Activated CD4-positive, alpha-beta T cell treated with anti-CD3 and anti-CD28 coated beads, Interleukin-2, amount 10 ng/mL, durations not matched to agents 7 days and 5 days (primary cell): ENCODE results near the gene HAO2. TPM values are rescaled to one million over a fixed set of nuclear protein-coding genes. Genes with fewer than 3 reads are reported as not detected.

Source experiments
- CTCF ChIA-PET: fragments of 350-600 bp; sonication (Branson Sonifier 250); formaldehyde crosslinking; loops from one replicate; lab custom pipeline; 2021; ENCODE audit warnings: antibody characterized with exemption; lab: Charles Lee
- POLR2A ChIA-PET: fragments of 350-600 bp; sonication (Branson Sonifier 250); formaldehyde crosslinking; loops from one replicate; lab custom pipeline; 2021; ENCODE audit warnings: antibody characterized with exemption; lab: Charles Lee
- DNase-seq: peaks from one replicate; pipeline ENCODE4 v3.0.0-alpha.2; 2020
- H3K27ac Mint-ChIP-seq: one replicate; pipeline ENCODE4 v1.8.0; 2021; ENCODE audit warnings: mild to moderate bottlenecking, moderate library complexity, mixed read lengths
- H3K27me3 Mint-ChIP-seq: one replicate; pipeline ENCODE4 v1.8.0; 2021; ENCODE audit warnings: mixed read lengths
- H3K36me3 Mint-ChIP-seq: one replicate; pipeline ENCODE4 v1.8.0; 2021; ENCODE audit warnings: low read depth, mixed read lengths
- H3K4me1 Mint-ChIP-seq: one replicate; pipeline ENCODE4 v1.8.0; 2021; ENCODE audit warnings: mixed read lengths
- H3K4me3 Mint-ChIP-seq: one replicate; pipeline ENCODE4 v1.8.0; 2021; ENCODE audit warnings: mild to moderate bottlenecking, moderate library complexity, mixed read lengths
- H3K9me3 Mint-ChIP-seq: one replicate; pipeline ENCODE4 v1.8.0; 2021; ENCODE audit warnings: mixed read lengths
- total RNA-seq, 2 experiments: library from RNA; stranded (reverse); gene quantifications; one replicate each; pipeline ENCODE4 v1.2.3, GENCODE V29; 2021

Gene HAO2
- total RNA-seq, 2 experiments from 2014 or later: not detected

- DNase-seq: no peak
- Mint-ChIP-seq H3K4me1 (no peaks in the 10 kb centered on the region), H3K4me3 (no peak overlapping the region), H3K27ac (no peak overlapping the region), H3K9me3 (no peaks in the 10 kb centered on the region), H3K36me3 (no peaks in the 10 kb centered on the region), H3K27me3 (no peaks in the 10 kb centered on the region)
- POLR2A ChIA-PET: no interaction called here
- CTCF ChIA-PET: no interaction called here
Measured at GRCh38 chr1:119396982-119397381, 28.4 kb downstream of the HAO2 start.

DNA sequence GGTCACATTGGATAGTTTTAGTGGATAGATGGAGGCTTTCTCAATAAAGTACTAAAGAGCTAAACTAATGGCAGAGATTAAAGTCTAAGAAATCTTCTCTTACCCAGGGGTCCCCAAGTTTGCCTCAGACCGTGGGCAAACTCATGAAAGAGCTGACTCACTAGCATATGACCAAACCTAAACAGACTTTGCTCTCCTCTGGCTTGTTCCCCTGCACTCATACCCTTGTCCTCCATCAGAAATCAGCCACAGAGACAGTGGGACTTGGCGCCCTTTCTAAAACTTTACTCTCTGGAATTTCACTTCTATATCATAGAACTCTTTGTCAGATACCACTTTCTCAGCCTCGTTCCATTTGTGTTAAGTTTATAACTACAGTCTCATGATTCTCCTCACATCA is 29.4 kb downstream of the HAO2 start:
- Mint-ChIP-seq H3K27me3 (peaks cover 2% of the 10 kb centered on the region), H3K4me3 (no peak overlapping the region)
- POLR2A ChIA-PET: no interaction called here

GRCh38 chr1:119404736-119405135 is 36.2 kb downstream of the HAO2 start:
- ChIA-PET POLR2A (no interaction called here), CTCF (no interaction called here)
- Mint-ChIP-seq H3K4me3 (no peak overlapping the region), H3K27ac (no peak overlapping the region), H3K9me3 (no peaks in the 10 kb centered on the region), H3K4me1 (no peaks in the 10 kb centered on the region), H3K36me3 (no peaks in the 10 kb centered on the region), H3K27me3 (peaks cover 2% of the 10 kb centered on the region)
- DNase-seq: no peak

More for the DNA sequence above, 29.4 kb downstream of the HAO2 start:
- Mint-ChIP-seq H3K4me1 (no peaks in the 10 kb centered on the region), H3K36me3 (no peaks in the 10 kb centered on the region), H3K9me3 (no peaks in the 10 kb centered on the region), H3K27ac (no peak overlapping the region)
- DNase-seq: no peak
- CTCF ChIA-PET: no interaction called here

- H3K27me3 Mint-ChIP-seq: no peaks in the 10 kb centered on the region
- DNase-seq: no peak
- POLR2A ChIA-PET: no interaction called here
- H3K4me1 Mint-ChIP-seq: no peaks in the 10 kb centered on the region
- no peaks in the 10 kb centered on the region for H3K36me3 Mint-ChIP-seq
- H3K4me3 Mint-ChIP-seq: no peak overlapping the region
- no peaks in the 10 kb centered on the region for H3K9me3 Mint-ChIP-seq
- CTCF ChIA-PET: no interaction called here
- no peak overlapping the region for H3K27ac Mint-ChIP-seq
Measured at GRCh38 chr1:119409731-119410130, 41.1 kb downstream of the HAO2 start.

GRCh38 chr1:119410961-119411360 is 42.4 kb downstream of the HAO2 start:
- no peaks in the 10 kb centered on the region for H3K36me3 Mint-ChIP-seq
- no peak overlapping the region for H3K4me3 Mint-ChIP-seq
- POLR2A ChIA-PET: no interaction called here
- H3K9me3 Mint-ChIP-seq: no peaks in the 10 kb centered on the region
- no peaks in the 10 kb centered on the region for H3K4me1 Mint-ChIP-seq
- H3K27me3 Mint-ChIP-seq: no peaks in the 10 kb centered on the region
- H3K27ac Mint-ChIP-seq: no peak overlapping the region
- CTCF ChIA-PET: no interaction called here
- no peak for DNase-seq

- Mint-ChIP-seq H3K4me1 (no peaks in the 10 kb centered on the region), H3K36me3 (no peaks in the 10 kb centered on the region), H3K9me3 (no peaks in the 10 kb centered on the region), H3K27ac (no peak within 1 kb of the TSS), H3K27me3 (no peaks in the 10 kb centered on the region), H3K4me3 (no peak within 1 kb of the TSS)
- ChIA-PET CTCF (no interaction called here), POLR2A (no interaction called here)
- DNase-seq: no peak
Measured at GRCh38 chr1:119414950-119415349, 46.4 kb downstream of the HAO2 start, which contains the start of gene HSD3B2. Gene HSD3B2 (plus strand): TSS chr1:119415150. CDS start chr1:119415420, 270 bp downstream.

DNA sequence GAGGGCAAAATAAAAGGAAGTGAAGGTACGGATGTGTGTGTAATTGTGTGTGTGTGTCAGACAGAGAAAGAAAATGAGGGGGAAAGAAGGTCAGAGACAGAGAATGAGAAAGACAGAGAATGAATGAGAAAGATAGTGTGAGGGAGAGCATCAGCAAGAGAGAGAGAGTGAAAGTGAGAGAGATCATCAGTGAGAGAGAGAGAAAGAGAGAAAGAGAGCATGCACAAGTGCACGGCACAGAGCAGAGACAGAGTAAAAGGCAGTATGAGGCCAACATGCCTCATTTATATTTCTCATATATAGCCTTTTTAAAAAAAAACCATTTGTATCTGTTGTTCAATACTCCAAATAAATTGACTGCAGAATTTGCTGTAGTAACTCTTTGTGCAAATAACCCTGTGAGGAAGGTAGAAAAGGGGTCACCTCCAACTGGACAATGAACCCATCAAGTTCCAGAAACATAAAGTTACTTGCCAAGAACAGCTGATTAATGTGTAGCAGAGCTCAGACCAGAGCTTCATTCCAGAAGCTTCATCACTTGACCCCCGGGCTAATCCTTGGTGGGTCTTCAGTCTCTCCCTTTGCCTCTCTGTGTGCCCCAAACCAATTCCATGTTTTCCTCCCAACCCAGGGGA is 47.5 kb downstream of the HAO2 start:
- Mint-ChIP-seq H3K27ac (no peak overlapping the region), H3K27me3 (no peaks in the 10 kb centered on the region), H3K4me1 (no peaks in the 10 kb centered on the region), H3K4me3 (no peak overlapping the region), H3K9me3 (no peaks in the 10 kb centered on the region), H3K36me3 (no peaks in the 10 kb centered on the region)
- CTCF ChIA-PET: interaction anchor here (1.4 kb wide), 1 partner anchor 14 kb away, joined by 3 read pairs; no protein-coding TSS in a partner anchor
- no peak for DNase-seq
- POLR2A ChIA-PET: no interaction called here

GRCh38 chr1:119419109-119419508 is 50.5 kb downstream of the HAO2 start:
- CTCF ChIA-PET: no interaction called here

GRCh38 chr1:119420638-119421037 is 52.1 kb downstream of the HAO2 start:
- no peak for DNase-seq
- Mint-ChIP-seq H3K4me1 (no peaks in the 10 kb centered on the region), H3K36me3 (no peaks in the 10 kb centered on the region), H3K9me3 (no peaks in the 10 kb centered on the region), H3K4me3 (no peak overlapping the region), H3K27me3 (no peaks in the 10 kb centered on the region), H3K27ac (no peak overlapping the region)
- ChIA-PET POLR2A (no interaction called here), CTCF (no interaction called here)

More at GRCh38 chr1:119419109-119419508, 50.5 kb downstream of the HAO2 start:
- POLR2A ChIA-PET: no interaction called here
- no peak for DNase-seq
- H3K27ac Mint-ChIP-seq: no peak overlapping the region
- H3K27me3 Mint-ChIP-seq: no peaks in the 10 kb centered on the region
- H3K4me1 Mint-ChIP-seq: no peaks in the 10 kb centered on the region
- H3K9me3 Mint-ChIP-seq: no peaks in the 10 kb centered on the region
- no peak overlapping the region for H3K4me3 Mint-ChIP-seq
- no peaks in the 10 kb centered on the region for H3K36me3 Mint-ChIP-seq

- Mint-ChIP-seq H3K4me1 (no peaks in the 10 kb centered on the region), H3K4me3 (no peak overlapping the region), H3K36me3 (no peaks in the 10 kb centered on the region), H3K27me3 (no peaks in the 10 kb centered on the region), H3K27ac (no peak overlapping the region), H3K9me3 (no peaks in the 10 kb centered on the region)
- ChIA-PET CTCF (no interaction called here), POLR2A (no interaction called here)
- DNase-seq: no peak
Measured at GRCh38 chr1:119422631-119423030, 54.0 kb downstream of the HAO2 start.

GRCh38 chr1:119428991-119429390 is 60.4 kb downstream of the HAO2 start:
- no peaks in the 10 kb centered on the region for H3K4me1 Mint-ChIP-seq
- H3K4me3 Mint-ChIP-seq: no peak overlapping the region
- DNase-seq: no peak
- POLR2A ChIA-PET: no interaction called here
- H3K36me3 Mint-ChIP-seq: no peaks in the 10 kb centered on the region
- H3K9me3 Mint-ChIP-seq: no peaks in the 10 kb centered on the region
- H3K27me3 Mint-ChIP-seq: peaks cover 7% of the 10 kb centered on the region
- CTCF ChIA-PET: no interaction called here
- no peak overlapping the region for H3K27ac Mint-ChIP-seq

DNA sequence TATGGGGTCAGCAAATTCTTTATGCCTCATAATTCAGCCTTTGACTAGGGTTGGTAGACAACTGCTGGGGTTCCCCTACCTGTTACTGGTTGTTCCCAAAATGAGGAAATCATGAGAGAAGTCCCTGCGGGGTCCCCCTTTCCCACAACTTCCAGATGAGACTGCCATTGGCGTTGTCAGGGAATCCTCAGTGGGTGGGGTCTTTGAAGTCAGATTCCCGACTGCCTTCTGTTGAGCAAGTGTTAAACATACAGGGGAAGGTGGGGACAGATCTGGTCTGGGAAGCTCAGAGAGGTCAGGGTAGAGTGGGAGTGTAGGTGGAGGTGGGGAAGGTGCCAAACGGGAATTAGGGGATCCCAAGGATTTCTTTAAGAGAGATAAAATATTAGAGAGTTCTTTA is 61.1 kb downstream of the HAO2 start:
- H3K27me3 Mint-ChIP-seq: peaks cover 7% of the 10 kb centered on the region
- no peaks in the 10 kb centered on the region for H3K4me1 Mint-ChIP-seq
- DNase-seq: no peak
- ChIA-PET POLR2A (no interaction called here), CTCF (interaction anchor here (1.4 kb wide), 1 partner anchor 13 kb away, joined by 3 read pairs; no protein-coding TSS in a partner anchor)
- no peaks in the 10 kb centered on the region for H3K36me3 Mint-ChIP-seq
- H3K27ac Mint-ChIP-seq: no peak overlapping the region
- H3K9me3 Mint-ChIP-seq: no peaks in the 10 kb centered on the region
- H3K4me3 Mint-ChIP-seq: no peak overlapping the region

DNA sequence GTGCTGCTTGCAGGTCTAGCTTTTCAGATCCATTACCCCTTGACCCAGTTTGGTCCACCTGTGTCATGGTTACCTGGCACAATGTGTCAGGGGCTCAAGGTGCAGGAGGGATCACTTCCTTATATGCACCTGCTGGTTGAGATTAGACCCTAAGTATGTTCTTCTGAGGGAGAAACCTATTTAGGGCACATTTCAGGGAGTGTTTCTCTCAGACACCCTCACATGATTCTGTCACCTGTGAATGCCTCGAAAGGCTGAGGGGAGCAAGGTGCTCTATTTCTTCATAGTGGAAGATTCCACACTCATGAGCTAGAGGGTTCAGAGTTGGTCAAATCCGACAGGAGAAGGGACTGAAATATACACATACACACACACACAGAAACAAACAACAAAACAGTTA is 61.9 kb downstream of the HAO2 start:
- no peaks in the 10 kb centered on the region for H3K4me1 Mint-ChIP-seq
- no peak overlapping the region for H3K27ac Mint-ChIP-seq
- DNase-seq: no peak
- H3K36me3 Mint-ChIP-seq: no peaks in the 10 kb centered on the region
- no peaks in the 10 kb centered on the region for H3K9me3 Mint-ChIP-seq
- ChIA-PET POLR2A (no interaction called here), CTCF (interaction anchor here (1.4 kb wide), 1 partner anchor 14 kb away, joined by 3 read pairs; no protein-coding TSS in a partner anchor)
- H3K27me3 Mint-ChIP-seq: peaks cover 7% of the 10 kb centered on the region
- no peak overlapping the region for H3K4me3 Mint-ChIP-seq

GRCh38 chr1:119431836-119432235 is 63.3 kb downstream of the HAO2 start:
- Mint-ChIP-seq H3K36me3 (no peaks in the 10 kb centered on the region), H3K4me3 (no peak overlapping the region), H3K9me3 (no peaks in the 10 kb centered on the region), H3K27me3 (peaks cover 9% of the 10 kb centered on the region), H3K27ac (no peak overlapping the region), H3K4me1 (no peaks in the 10 kb centered on the region)
- ChIA-PET POLR2A (no interaction called here), CTCF (no interaction called here)
- no peak for DNase-seq
